HepG2 (cell line): ENCODE measurements around the gene PRKAG1.

Source experiments
- CHCHD3 ChIP-seq: sonication (generic); formaldehyde crosslinking; IDR thresholded peaks from 2 replicates; pipeline ENCODE4 v1.8.0; 2022; ENCODE audit warnings: mild to moderate bottlenecking, missing genetic modification reagents, moderate library complexity
- EZH2 ChIP-seq: conservative IDR thresholded peaks from 2 replicates; pipeline ENCODE4 v1.6.1; 2012; ENCODE audit warnings: mild to moderate bottlenecking, low read depth, low read length, moderate library complexity
- GABPB1 ChIP-seq: IDR thresholded peaks from 2 replicates; pipeline ENCODE4 v1.6.1; 2016; ENCODE audit warnings: mild to moderate bottlenecking, missing genetic modification reagents, moderate library complexity, missing compliant biosample characterization
- MEF2D ChIP-seq: sonication (generic); formaldehyde crosslinking; IDR thresholded peaks from 2 replicates; pipeline ENCODE4 v1.5.1; 2020; ENCODE audit warnings: mild to moderate bottlenecking, missing genetic modification reagents
- NPAS2 ChIP-seq: sonication (generic); formaldehyde crosslinking; IDR thresholded peaks from 2 replicates; pipeline ENCODE4 v1.8.0; 2022; ENCODE audit warnings: mild to moderate bottlenecking, missing genetic modification reagents, borderline replicate concordance
- POLR2A ChIP-seq, 2 experiments: IDR thresholded peaks; 2 replicates each; pipeline ENCODE4 v1.6.1; 2011; ENCODE audit warnings: low read depth in 2 of 2, low read length in 2 of 2, mild to moderate bottlenecking in 1 of 2, moderate library complexity in 1 of 2; ENCODE audit not compliant: insufficient read depth in 1 of 2
- SIN3A ChIP-seq: IDR thresholded peaks from 2 replicates; pipeline ENCODE4 v1.6.1; 2011; ENCODE audit warnings: low read depth, mild to moderate bottlenecking, control low read depth, low read length, borderline replicate concordance
- TCF7L2 ChIP-seq: IDR thresholded peaks from 2 replicates; pipeline ENCODE4 v1.6.1; 2011; ENCODE audit warnings: mild to moderate bottlenecking, low read depth, low read length, moderate library complexity
- THAP11 ChIP-seq: IDR thresholded peaks from 2 replicates; pipeline ENCODE4 v1.6.1; 2016; ENCODE audit warnings: missing biosample characterization, missing genetic modification reagents
- ZNF138 ChIP-seq: sonication (generic); formaldehyde crosslinking; IDR thresholded peaks from 2 replicates; pipeline ENCODE4 v1.5.0; 2020; ENCODE audit warnings: mild to moderate bottlenecking, low read depth, missing genetic modification reagents
- TF ChIP-seq, protein P1 (sequence below): sonication (generic); formaldehyde crosslinking; IDR thresholded peaks from 2 replicates; pipeline ENCODE4 v1.5.1; 2020; ENCODE audit warnings: mild to moderate bottlenecking, missing genetic modification reagents, moderate library complexity
- TF ChIP-seq, protein P2 (sequence below): sonication (generic); formaldehyde crosslinking; IDR thresholded peaks from 2 replicates; pipeline ENCODE4 v1.5.0; 2020; ENCODE audit warnings: mild to moderate bottlenecking, missing genetic modification reagents, moderate library complexity

DNA sequence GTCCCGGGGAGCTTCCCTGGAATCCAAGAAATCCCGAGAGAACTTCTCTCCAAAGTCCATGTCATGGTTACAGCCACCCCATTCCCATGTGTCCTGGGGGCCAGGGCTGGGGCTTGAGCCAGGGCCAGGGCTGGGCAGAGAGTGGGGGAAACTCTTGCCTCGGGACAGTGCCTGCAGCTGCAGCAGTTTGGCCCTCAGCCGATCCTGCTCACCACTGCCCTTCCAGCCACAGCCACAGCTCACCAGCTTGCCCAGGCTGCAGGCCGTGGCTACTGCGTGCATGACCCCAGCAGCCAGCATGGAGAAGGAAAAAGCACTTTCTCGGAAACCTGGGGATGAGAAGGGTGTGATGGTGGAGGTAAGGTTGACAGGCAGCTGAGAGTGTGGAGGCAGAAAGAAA lies 50.6 kb downstream of the PRKAG1 start:
- TF ChIP-seq EZH2 (no peak), TCF7L2 (no peak), CHCHD3 (CRISPR knock-in tag) (no peak), MEF2D (CRISPR knock-in tag) (no peak), SIN3A (no peak), NPAS2 (CRISPR knock-in tag) (no peak), ZNF138 (no peak), GABPB1 (CRISPR knock-in tag) (no peak), POLR2A (IDR thresholded peaks at IDR 0.05; ENCODE audit: insufficient read depth in 1 of 2, low read depth in 2 of 2, low read length in 2 of 2) (no peak), THAP11 (no peak)
- TF ChIP-seq, protein P1, sequence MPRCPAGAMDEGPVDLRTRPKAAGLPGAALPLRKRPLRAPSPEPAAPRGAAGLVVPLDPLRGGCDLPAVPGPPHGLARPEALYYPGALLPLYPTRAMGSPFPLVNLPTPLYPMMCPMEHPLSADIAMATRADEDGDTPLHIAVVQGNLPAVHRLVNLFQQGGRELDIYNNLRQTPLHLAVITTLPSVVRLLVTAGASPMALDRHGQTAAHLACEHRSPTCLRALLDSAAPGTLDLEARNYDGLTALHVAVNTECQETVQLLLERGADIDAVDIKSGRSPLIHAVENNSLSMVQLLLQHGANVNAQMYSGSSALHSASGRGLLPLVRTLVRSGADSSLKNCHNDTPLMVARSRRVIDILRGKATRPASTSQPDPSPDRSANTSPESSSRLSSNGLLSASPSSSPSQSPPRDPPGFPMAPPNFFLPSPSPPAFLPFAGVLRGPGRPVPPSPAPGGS (CRISPR knock-in tag), result no peak
- TF ChIP-seq, protein P2, sequence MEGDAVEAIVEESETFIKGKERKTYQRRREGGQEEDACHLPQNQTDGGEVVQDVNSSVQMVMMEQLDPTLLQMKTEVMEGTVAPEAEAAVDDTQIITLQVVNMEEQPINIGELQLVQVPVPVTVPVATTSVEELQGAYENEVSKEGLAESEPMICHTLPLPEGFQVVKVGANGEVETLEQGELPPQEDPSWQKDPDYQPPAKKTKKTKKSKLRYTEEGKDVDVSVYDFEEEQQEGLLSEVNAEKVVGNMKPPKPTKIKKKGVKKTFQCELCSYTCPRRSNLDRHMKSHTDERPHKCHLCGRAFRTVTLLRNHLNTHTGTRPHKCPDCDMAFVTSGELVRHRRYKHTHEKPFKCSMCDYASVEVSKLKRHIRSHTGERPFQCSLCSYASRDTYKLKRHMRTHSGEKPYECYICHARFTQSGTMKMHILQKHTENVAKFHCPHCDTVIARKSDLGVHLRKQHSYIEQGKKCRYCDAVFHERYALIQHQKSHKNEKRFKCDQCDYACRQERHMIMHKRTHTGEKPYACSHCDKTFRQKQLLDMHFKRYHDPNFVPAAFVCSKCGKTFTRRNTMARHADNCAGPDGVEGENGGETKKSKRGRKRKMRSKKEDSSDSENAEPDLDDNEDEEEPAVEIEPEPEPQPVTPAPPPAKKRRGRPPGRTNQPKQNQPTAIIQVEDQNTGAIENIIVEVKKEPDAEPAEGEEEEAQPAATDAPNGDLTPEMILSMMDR (CRISPR knock-in tag), result no peak
